Right atrium auricular region (tissue), 2 donors: ENCODE data around the gene IGFBP7. TPM values are rescaled to one million over a fixed set of nuclear protein-coding genes. Genes with fewer than 3 reads are reported as not detected.
"Not testable (repeated sequence)": the region's sequence is repeated elsewhere in the genome, so short reads cannot be mapped to it uniquely, and the experiment has no call there.

Source experiments
- DNase-seq: peaks from one replicate; pipeline ENCODE4 v3.0.0-alpha.2; 2019; ENCODE audit warnings: low spot score
- H3K27ac ChIP-seq, 2 donors: fragments of 200-600 bp; sonication (generic); 1 replicate in 1 of 2; 2 replicates in 1 of 2; pipeline ENCODE4 v1.5.1; 2016 to 2019
- H3K27me3 ChIP-seq, 2 donors: fragments of 200-600 bp; sonication (generic); one replicate each; pipeline versions ENCODE4 v1.5.1 to v1.6.0; 2017 to 2019
- H3K36me3 ChIP-seq: fragments of 200-600 bp; sonication (generic); one replicate; pipeline ENCODE4 v1.5.1; 2016
- H3K4me1 ChIP-seq, 2 donors: fragments of 200-600 bp; sonication (generic); one replicate each; pipeline versions ENCODE4 v1.5.1 to v1.6.0; 2017 to 2019
- H3K4me3 ChIP-seq, 2 donors: fragments of 200-600 bp; sonication (generic); 1 replicate in 1 of 2; 2 replicates in 1 of 2; pipeline ENCODE4 v1.5.1; 2017 to 2019; ENCODE audit warnings: mild to moderate bottlenecking in 1 of 2, moderate library complexity in 1 of 2
- H3K9me3 ChIP-seq, 2 donors: fragments of 200-600 bp; sonication (generic); one replicate each; pipeline ENCODE4 v1.5.1; 2019
- total RNA-seq, 2 donors: library from RNA; depleted of rRNA; stranded (reverse); fragments of >200 nt; gene quantifications; one replicate each; pipeline ENCODE4 v1.1.0, GENCODE V29; 2016
- TF ChIP-seq, protein P1 (sequence below), 2 donors: fragments of 200-600 bp; sonication (generic); IDR thresholded peaks; one replicate each; pipeline ENCODE4 v1.5.1; 2019; ENCODE audit warnings: antibody characterized with exemption in 2 of 2

IGFBP7 gene
- total RNA-seq, 2 donors from 2014 or later: 866 to 898 TPM

DNA sequence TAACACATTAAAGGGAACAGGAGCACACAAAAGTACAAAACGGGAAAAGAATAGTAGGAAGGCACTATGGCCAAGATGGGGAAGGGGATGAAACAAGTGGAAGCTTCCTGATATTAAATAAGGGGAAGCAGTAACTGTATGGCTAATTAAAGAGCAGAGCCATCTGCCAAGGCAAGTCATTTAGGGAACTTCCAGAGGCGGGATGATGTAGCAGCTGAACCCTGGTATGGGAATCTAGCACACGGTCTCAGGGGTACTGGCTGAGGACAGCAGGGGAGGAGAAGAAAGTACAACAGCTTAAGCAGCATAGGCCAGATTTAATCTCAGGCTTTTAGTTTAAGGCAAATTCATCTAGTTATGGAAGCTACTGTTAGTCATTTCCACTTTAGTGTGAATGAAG is 59.1 kb downstream of the IGFBP7 start:
- Histone ChIP-seq H3K9me3 (no peaks in the 10 kb centered on the region), H3K36me3 (no peaks in the 10 kb centered on the region), H3K4me1 (peaks cover 0 to 49% of the 10 kb centered on the region in 2 donors), H3K4me3 (no peak overlapping the region), H3K27ac (peak overlapping the region; percentile 52), H3K27me3 (no peaks in the 10 kb centered on the region)
- TF ChIP-seq, protein P1, sequence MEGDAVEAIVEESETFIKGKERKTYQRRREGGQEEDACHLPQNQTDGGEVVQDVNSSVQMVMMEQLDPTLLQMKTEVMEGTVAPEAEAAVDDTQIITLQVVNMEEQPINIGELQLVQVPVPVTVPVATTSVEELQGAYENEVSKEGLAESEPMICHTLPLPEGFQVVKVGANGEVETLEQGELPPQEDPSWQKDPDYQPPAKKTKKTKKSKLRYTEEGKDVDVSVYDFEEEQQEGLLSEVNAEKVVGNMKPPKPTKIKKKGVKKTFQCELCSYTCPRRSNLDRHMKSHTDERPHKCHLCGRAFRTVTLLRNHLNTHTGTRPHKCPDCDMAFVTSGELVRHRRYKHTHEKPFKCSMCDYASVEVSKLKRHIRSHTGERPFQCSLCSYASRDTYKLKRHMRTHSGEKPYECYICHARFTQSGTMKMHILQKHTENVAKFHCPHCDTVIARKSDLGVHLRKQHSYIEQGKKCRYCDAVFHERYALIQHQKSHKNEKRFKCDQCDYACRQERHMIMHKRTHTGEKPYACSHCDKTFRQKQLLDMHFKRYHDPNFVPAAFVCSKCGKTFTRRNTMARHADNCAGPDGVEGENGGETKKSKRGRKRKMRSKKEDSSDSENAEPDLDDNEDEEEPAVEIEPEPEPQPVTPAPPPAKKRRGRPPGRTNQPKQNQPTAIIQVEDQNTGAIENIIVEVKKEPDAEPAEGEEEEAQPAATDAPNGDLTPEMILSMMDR (IDR thresholded peaks at IDR 0.05): no peak
- peak; percentile 42 for DNase-seq

DNA sequence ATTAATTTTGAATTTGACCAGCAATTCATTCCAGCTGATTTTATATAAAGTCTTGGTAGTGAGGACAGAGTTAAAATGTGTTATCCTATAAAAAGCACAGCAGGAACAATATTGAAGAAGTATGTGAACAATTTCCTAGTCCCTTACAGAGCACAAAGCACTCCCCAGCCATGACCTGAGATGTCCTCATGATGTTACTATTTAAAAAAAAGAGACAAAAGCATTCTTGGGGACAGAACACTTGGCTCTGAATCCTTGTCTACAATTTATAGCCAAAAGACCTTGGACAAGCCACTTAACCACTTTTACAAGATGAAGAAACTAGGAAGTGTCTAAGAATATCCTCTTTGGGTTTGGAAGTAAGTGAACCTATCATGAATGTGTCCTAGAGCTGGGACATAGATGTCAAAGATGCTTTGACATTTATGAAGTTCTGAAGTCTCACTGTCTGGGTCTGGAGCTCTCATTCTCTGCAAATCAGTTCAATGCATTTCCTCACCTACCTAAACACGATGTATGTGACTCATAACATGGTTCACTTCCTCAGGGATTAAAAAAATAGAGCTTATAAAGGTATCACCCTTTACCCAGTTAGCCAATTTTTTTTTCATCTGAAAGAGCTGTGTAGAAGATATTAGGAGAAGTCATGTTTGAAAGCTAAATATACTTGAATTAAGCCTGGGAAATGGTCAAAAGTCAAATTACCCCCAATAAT is 61.4 kb downstream of the IGFBP7 start:
- TF ChIP-seq, protein P1 (IDR thresholded peaks at IDR 0.05): no peak
- Histone ChIP-seq H3K36me3 (no peaks in the 10 kb centered on the region), H3K9me3 (no peaks in the 10 kb centered on the region), H3K4me3 (no peak overlapping the region), H3K4me1 (peaks cover 0 to 59% of the 10 kb centered on the region in 2 donors), H3K27me3 (no peaks in the 10 kb centered on the region), H3K27ac (peak overlapping the region; percentile 18 to 52)
- no peak for DNase-seq

- not testable (repeated sequence) for H3K9me3 ChIP-seq, DNase-seq, H3K4me3 ChIP-seq, H3K36me3 ChIP-seq, H3K27me3 ChIP-seq
- H3K27ac ChIP-seq: peak overlapping the region in 1 of 2 donors; percentile 6
- H3K4me1 ChIP-seq: peaks cover 0 to 70% of the 10 kb centered on the region in 2 donors
These were observed 63.1 kb downstream of the IGFBP7 start for GRCh38 chr4:57047046-57047445.

DNA sequence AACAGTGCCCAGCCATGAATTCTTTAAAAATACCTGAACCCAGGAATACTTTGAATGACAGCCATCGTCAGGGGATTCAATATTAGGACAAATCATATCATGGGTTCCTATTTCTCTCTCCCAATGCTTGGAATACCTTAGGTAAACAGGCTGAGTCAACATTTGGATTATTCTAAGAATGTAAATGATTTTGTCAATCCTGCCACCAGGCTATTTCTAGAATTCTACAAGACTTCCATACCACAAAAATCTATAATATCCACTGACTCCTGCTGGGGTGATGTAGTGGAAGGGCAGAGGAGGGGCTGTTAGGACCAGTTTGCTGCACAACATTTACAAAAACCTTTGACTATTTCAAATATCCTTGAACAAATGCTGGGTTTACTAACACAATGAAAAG is 65.2 kb downstream of the IGFBP7 start:
- Histone ChIP-seq H3K4me3 (no peak overlapping the region), H3K4me1 (peaks cover 0 to 61% of the 10 kb centered on the region in 2 donors)
- TF ChIP-seq, protein P1 (IDR thresholded peaks at IDR 0.05): no peak

DNA sequence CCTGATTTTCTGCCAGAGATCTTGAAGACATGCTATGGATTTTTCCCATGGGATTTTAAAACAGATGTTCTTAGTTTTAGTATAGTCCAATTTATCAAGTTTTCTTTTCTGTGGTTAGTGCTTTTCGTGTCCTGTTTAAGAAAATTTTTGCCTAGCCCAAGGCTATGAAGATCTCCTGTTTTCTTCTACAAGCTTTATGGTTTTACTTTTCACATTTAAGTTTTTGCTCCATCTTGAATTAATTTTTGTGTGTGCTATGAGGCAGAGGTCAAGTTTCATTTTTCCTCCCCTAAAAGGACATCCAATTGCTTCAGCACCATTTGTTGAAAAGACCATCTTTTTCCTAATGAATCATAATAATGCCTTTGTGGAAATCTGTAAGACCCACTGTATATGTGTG is 65.9 kb downstream of the IGFBP7 start:
- no peaks in the 10 kb centered on the region for H3K9me3 ChIP-seq
- H3K27me3 ChIP-seq: no peaks in the 10 kb centered on the region
- no peak overlapping the region for H3K4me3 ChIP-seq
- DNase-seq: no peak
- H3K27ac ChIP-seq: peak overlapping the region; percentile 70 to 76
- peaks cover 0 to 65% of the 10 kb centered on the region in 2 donors for H3K4me1 ChIP-seq
- TF ChIP-seq, protein P1 (IDR thresholded peaks at IDR 0.05): no peak
- H3K36me3 ChIP-seq: no peaks in the 10 kb centered on the region

More for the DNA sequence above, 65.2 kb downstream of the IGFBP7 start:
- Histone ChIP-seq H3K36me3 (no peaks in the 10 kb centered on the region), H3K9me3 (no peaks in the 10 kb centered on the region), H3K27me3 (no peaks in the 10 kb centered on the region), H3K27ac (peak overlapping the region; percentile 70 to 76)
- no peak for DNase-seq

- Histone ChIP-seq H3K4me3 (no peak overlapping the region), H3K27ac (peak overlapping the region; percentile 70 to 76), H3K4me1 (peaks cover 0 to 61% of the 10 kb centered on the region in 2 donors), H3K9me3 (no peaks in the 10 kb centered on the region), H3K36me3 (no peaks in the 10 kb centered on the region), H3K27me3 (no peaks in the 10 kb centered on the region)
- no peak for DNase-seq
- TF ChIP-seq, protein P1 (IDR thresholded peaks at IDR 0.05): no peak
These were observed 66.6 kb downstream of the IGFBP7 start for GRCh38 chr4:57043347-57044251.
